SK-N-SH treated with all-trans-retinoic acid at 6 μM for 48 hours (cell line): ENCODE results near the gene RPUSD3.

ENCODE experiments used
- CSRNP3 ChIP-seq: fragments of 250-450 bp; sonication (Bioruptor Pico); IDR thresholded peaks from 2 replicates; pipeline ENCODE4 v1.5.1; 2021; ENCODE audit warnings: mild to moderate bottlenecking, moderate library complexity
- ESRRG ChIP-seq: fragments of 250-450 bp; sonication (Bioruptor Pico); IDR thresholded peaks from 2 replicates; pipeline ENCODE4 v1.6.1; 2021; ENCODE audit warnings: mild to moderate bottlenecking
- OSR1 ChIP-seq: fragments of 250-450 bp; sonication (Bioruptor Pico); IDR thresholded peaks from 2 replicates; pipeline ENCODE4 v1.8.0; 2022; ENCODE audit warnings: moderate library complexity, mild to moderate bottlenecking, inconsistent platforms
- PATZ1 ChIP-seq: fragments of 250-450 bp; sonication (Bioruptor Pico); IDR thresholded peaks from 2 replicates; pipeline ENCODE4 v1.8.0; 2020; ENCODE audit warnings: mild to moderate bottlenecking, moderate library complexity, borderline replicate concordance
- POU6F1 ChIP-seq: fragments of 250-450 bp; sonication (Bioruptor Pico); IDR thresholded peaks from 2 replicates; pipeline ENCODE4 v1.8.0; 2021; ENCODE audit warnings: low read depth, mild to moderate bottlenecking, moderate library complexity, borderline replicate concordance
- RARB ChIP-seq: fragments of 250-450 bp; sonication (Bioruptor Pico); IDR thresholded peaks from 2 replicates; pipeline ENCODE4 v1.8.0; 2021; ENCODE audit warnings: mild to moderate bottlenecking, moderate library complexity
- ZNF565 ChIP-seq: fragments of 450-650 bp; formaldehyde crosslinking; conservative IDR thresholded peaks from 2 replicates; pipeline ENCODE4 v1.5.0; 2020; ENCODE audit warnings: low read depth, mild to moderate bottlenecking, moderate library complexity
- ZNF8 ChIP-seq: fragments of 450-650 bp; formaldehyde crosslinking; IDR thresholded peaks from 2 replicates; pipeline ENCODE4 v1.5.0; 2020; ENCODE audit warnings: mild to moderate bottlenecking, moderate library complexity

- TF ChIP-seq OSR1 (CRISPR knock-in tag) (no peak), PATZ1 (CRISPR knock-in tag) (no peak), RARB (no peak), ZNF8 (no peak), ZNF565 (no peak), ESRRG (CRISPR knock-in tag) (no peak), POU6F1 (CRISPR knock-in tag) (no peak), CSRNP3 (no peak)
Measured at GRCh38 chr3:9812870-9813483, 30.8 kb downstream of the RPUSD3 start.
